ENCODE results near the gene SUGP1.

- TF ChIP-seq POLR2A (IDR thresholded peaks at IDR 0.05; ENCODE audit: low read depth, low read length) = no peak
- TF ChIP-seq, protein P1, sequence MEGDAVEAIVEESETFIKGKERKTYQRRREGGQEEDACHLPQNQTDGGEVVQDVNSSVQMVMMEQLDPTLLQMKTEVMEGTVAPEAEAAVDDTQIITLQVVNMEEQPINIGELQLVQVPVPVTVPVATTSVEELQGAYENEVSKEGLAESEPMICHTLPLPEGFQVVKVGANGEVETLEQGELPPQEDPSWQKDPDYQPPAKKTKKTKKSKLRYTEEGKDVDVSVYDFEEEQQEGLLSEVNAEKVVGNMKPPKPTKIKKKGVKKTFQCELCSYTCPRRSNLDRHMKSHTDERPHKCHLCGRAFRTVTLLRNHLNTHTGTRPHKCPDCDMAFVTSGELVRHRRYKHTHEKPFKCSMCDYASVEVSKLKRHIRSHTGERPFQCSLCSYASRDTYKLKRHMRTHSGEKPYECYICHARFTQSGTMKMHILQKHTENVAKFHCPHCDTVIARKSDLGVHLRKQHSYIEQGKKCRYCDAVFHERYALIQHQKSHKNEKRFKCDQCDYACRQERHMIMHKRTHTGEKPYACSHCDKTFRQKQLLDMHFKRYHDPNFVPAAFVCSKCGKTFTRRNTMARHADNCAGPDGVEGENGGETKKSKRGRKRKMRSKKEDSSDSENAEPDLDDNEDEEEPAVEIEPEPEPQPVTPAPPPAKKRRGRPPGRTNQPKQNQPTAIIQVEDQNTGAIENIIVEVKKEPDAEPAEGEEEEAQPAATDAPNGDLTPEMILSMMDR (conservative IDR thresholded peaks at IDR 0.05; ENCODE audit: low read depth, low read length) = no peak
These were observed 41.2 kb downstream of the SUGP1 start for GRCh38 chr19:19279062-19279612.

Measured in IMR-90 (cell line).